Measurements from ENCODE around the gene NRM.
"Not testable (repeated sequence)": the region's sequence is repeated elsewhere in the genome, so short reads cannot be mapped to it uniquely, and the experiment has no call there.

The NRM gene, protein sequence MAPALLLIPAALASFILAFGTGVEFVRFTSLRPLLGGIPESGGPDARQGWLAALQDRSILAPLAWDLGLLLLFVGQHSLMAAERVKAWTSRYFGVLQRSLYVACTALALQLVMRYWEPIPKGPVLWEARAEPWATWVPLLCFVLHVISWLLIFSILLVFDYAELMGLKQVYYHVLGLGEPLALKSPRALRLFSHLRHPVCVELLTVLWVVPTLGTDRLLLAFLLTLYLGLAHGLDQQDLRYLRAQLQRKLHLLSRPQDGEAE
- 0.77 to 3.1 (median 3.0) reads per million in 3 experiments for total RNA-seq

DNA sequence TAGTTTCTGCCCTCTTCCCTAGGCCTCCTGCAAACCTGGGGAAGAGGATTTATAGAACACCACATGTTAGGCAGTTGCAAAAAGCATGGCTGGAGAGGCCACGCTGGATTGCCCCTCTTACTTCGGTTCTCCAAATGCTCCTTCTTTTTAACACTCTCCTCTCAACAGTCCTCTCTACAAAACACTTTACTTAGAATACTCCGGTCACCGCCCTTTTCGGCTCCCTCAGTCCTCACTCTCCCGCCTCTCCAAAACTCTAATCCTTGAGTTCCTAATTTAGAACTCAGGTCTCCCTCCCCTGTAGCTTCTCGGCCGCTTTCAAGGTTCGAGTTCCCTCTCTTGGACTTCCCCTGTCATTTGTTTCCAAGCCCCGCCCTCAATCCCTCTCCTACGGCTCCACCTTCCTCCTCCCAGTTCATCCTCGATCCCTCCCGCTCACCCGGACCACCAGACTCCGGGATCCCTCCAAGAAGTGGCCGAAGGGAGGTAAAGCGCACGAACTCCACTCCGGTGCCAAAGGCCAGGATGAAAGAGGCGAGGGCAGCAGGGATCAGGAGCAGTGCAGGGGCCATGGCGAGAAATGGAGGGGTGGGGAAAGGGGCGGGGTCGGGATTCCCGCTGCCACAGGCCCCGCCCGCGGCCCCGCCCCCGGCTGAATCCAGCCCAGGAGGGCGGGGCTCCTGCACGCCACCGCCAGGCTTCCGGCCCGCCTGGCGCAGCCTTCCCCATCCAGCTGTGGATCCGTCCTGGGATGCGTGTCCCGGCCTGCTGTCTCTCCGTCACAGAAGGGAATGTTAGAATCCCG, at the start of gene NRM:
Gene NRM, minus strand, starts transcription at position 582 of the 805 bp plus-strand sequence. Its CDS starts 10 bp downstream, at position 572.
- peak; percentile 52 for DNase-seq

DNA sequence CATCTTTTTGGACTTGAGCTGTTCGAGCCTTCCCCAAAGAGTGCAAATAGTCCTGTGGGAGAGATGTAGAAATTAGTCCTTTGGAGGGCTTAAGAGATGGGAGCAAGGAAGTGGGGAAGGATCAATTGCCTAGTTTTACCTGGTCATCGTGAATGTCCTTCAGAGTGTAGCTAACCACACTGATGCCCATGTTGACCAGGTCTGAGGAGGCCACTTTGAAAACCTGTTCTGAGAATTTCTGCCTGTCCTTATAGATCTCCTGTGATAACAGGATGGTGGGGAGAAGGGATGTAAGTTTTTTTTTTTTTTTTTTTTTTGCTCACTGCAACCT, 49.7 kb upstream of the NRM start:
- DNase-seq, result no peak

DNA sequence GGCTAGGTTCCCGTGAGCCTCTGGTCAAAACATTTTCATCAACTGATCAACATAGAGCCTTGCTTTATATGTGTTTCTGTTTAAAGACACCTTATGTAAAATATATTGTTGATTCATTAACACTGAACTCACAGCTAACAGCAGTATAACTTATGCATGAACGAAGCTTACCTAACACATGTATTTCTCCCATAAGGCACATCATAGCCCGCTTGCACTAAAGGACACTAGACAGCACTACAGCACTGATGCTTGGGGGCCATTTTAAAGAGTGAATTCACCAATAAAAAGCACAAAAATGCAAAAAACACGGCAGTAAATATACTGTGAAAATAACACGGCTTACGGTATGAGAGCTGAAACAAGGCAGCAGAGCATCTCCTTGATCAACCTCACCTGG, 47.7 kb upstream of the NRM start:
- no peak for DNase-seq

DNA sequence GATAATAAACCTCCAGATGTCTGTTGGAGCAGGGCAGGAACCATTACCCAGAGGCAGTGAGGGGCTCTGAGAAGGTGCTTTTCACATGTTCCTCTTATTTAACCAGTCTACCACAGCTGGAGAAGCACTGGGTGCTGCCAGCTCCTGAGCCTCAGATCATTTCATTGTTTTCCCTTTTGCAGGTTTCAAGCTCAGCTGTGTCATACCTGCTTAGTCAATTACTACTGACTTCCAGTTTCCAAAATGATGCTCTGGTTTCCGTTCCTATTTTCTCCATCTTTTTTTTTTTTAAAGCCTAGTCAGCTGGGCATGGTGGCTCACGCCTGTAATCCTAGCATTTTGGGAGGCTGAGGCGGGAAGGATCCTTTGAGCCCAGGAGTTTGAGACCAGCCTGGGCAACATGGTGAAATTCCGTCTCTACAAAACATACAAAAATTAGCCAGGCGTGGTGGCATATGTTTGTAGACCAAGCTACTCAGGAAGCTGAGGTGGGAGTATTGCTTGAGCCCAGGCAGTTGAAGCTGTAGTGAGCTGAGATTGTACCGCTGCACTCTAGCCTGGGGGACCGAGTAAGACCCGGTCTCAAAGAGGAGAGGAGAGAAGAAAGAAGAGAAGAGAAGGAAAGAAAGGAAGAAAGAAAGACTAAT, 45.0 kb upstream of the NRM start:
- no peak for DNase-seq

DNA sequence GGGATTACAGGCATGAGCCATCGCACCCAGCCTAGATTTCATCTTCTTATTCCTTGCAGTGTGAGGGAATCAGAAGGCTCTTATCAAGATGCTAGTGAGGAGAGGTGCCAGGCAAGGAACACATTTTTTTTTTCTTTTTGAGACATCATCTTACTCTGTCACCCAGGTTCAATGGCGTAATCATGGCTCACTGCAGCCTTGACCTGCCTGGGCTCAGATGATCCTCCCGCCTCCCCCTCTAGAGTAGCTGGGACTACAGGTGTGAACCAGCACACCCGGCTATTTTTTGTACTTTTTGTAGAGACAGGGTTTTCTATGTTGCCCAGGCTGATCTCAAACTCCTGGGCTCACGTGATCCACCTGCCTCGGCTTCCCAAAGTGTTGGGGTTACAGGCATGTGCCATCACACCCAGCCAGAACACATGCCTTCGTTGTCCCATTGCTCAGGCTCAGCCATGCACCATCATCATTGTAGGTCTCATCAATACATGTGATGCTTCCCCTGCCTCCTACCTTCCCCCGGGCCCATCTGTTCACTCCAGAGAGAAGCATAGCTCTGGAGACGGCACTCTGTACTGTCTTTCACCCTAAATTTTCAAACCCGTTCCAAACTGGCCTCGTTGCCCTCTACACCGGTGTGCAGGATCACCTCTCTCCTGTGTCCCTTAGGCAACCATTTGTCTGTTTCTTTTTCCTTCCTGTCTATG, 41.6 kb upstream of the NRM start:
- DNase-seq, result no peak

DNA sequence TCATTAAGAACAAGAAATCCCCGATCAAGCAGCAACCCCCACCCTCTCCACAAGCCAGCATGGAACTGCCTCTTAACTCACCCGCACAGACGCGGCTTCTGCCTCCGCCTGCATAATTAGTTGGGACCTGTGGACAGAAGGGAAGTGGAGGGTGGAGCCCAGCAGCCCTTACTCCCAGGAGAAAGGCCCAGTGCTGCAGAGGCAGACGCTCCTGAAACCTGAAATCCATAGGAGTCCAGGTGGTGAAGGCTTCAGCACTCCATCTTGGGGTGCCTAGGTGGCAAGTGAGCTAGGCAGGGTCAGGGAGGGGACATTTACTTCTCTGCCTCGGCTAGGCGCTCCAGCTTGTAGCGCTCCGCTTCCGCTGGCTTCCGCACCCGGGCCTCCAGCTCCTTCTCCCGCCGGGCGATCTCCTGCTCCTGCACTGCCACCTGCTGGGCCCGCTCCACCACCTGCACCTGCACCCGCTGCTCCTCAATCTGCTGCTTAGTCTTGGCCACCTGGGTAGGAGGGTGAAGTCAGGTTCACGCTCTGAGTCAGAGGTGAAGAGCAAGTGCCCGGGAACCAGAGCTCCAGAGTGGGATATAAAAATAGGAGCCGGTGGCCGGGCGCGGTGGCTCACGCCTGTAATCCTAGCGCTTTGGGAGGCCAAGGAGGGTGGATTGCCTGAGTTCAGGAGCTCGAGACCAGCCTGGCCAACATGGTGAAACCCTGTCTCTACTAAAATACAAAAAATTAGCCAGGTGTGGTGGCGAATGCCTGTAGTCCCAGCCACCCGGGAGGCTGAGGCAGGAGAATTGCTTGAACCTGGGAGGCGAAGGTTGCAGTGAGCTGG, 40.0 kb upstream of the NRM start:
- DNase-seq, result peak; percentile 80

DNA sequence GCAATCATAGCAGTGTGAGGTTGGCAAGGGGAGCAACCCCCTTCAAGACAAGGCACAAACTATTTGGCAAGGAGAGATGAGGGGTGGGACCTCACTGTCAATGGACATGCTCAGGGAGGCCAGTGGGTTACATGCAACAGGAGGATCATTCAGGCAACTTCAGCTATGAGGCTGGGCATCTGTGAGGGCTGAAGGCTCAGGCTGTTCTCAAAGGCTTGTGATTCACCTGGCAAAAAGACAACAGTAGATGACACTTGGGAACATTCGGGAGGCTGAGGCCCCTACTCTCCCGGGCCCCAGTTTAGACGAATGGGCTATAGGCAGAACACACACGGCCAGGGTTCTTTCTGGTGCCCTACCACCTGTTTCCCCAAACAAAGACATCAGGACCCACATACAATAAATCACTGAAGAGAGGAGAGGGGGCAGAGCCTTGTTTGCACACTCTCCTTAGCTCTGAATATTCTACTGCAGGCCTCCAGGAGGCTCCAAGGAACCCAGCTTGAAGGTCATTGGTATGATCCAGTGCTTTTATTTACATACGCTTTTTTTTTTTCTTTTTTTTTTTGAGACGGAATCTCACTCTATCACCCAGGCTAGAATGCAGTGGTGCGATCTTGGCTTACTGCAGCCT, 37.3 kb upstream of the NRM start:
- DNase-seq, result no peak

DNA sequence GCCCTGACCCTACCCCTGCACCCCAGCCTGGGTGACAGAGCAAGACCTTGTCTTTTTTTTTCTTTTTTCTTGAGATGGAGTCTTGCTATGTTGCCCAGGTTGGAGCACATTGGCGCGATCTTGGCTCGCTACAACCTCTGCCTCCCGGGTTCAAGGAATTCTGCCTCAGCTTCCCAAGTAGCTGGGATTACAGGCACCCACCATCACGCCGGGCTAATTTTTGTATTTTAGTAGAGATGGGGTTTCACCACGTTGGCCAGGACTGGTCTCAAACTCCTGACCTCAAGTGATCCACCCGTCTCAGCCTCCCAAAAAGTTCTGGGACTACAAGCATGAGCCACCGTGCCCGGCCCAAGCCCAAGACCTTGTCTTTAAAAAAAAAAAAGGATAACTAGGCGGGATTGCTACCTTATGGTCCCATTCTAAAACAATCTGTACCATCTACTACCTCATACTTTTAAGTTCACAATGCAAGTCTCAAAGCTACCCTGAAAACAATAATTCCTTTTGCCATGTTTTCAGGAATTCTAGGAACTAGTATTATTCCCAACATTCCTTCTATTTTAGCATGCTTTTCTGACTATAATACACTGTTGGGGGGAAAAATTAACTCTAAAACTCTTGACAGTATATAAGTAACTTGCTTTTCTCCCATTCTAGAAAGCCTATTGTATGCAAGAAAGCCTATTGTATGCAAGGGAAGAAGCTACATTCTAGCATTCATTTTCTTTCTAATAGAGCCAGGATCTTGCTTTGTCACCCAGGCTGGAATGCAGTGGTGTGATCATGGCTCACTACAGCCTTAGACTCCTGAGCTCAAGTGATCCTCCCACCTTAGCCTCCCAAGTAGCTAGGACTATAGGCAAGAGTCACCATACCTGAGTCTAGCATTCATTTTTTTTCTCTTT, 36.0 kb upstream of the NRM start:
- no peak for DNase-seq

DNA sequence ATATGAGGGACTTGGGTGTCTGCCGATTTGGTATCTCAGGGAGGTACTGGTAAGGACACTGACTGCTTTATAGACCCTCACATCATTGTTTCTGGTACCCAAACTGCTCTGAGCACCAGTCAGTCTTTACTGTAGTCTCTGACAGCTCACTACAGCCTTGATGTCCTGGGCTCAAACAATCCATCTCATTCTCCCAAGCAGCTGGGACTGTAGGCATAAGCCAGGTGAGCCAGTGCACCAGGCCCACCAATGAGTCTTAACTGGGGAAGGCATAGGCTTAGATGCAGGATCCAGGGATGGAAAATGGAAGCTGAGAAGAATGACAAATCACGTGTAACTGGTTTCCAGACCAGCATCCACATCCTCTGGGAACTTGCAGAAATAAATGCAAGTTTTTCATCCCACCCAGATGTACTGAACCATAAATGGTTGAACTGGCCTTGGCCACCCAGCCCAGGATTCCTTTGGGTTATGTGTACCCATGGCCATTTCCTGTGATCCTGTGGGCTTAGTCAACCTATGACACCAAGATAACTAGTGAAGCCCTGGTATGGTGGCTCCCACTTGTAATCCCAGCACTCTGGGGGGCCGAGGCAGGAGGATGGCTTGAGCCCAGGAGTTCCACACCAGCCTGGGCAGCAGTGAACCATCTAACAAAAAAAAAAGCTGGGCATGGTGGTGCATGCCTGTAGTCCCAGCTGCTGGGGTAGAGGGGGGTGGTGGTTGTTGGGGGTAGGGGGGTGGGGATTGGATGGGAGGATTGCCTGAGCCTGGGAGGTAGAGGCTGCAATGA, 35.1 kb upstream of the NRM start:
- DNase-seq, result no peak

DNA sequence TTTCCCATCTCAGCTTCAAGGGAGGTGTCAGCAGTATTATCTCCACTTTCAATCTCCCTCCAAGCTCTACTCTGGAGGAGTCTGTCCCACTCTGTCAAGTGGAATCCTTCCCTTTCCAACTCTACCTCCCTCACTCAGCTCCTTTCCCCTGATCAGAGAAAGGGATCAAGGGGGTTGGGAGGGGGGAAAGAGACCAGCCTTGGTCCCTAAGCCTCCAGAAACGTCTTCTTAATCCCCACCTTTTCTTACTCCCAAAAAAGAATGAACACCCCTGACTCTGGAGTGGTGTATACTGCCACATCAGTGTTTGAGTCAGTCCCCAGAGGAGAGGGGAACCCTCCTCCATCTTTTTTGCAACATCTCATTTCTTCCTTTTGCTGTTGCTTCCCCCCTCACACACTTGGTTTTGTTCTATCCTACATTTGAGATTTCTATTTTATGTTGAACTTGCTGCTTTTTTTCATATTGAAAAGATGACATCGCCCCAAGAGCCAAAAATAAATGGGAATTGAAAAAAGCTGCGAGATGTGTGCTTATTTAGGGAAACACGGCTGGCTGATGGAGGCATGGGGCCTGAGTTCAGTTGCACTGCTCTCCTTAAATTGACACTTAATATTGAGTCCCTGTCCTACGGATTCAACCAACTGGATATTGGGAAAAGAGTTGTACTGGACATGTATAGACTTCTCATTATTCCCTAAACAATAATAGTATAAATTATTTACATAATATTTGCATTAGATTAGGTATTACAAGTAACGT, 34.3 kb upstream of the NRM start:
- no peak for DNase-seq

DNA sequence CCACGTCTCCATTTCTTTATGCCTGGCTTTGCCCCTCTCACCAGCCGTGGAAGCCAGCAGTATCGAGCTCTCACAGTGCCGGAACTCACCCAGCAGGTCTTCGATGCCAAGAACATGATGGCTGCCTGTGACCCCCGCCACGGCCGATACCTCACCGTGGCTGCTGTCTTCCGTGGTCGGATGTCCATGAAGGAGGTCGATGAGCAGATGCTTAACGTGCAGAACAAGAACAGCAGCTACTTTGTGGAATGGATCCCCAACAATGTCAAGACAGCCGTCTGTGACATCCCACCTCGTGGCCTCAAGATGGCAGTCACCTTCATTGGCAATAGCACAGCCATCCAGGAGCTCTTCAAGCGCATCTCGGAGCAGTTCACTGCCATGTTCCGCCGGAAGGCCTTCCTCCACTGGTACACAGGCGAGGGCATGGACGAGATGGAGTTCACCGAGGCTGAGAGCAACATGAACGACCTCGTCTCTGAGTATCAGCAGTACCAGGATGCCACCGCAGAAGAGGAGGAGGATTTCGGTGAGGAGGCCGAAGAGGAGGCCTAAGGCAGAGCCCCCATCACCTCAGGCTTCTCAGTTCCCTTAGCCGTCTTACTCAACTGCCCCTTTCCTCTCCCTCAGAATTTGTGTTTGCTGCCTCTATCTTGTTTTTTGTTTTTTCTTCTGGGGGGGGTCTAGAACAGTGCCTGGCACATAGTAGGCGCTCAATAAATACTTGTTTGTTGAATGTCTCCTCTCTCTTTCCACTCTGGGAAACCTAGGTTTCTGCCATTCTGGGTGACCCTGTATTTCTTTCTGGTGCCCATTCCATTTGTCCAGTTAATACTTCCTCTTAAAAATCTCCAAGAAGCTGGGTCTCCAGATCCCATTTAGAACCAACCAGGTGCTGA, 33.3 kb upstream of the NRM start:
- not testable (repeated sequence) for DNase-seq

DNA sequence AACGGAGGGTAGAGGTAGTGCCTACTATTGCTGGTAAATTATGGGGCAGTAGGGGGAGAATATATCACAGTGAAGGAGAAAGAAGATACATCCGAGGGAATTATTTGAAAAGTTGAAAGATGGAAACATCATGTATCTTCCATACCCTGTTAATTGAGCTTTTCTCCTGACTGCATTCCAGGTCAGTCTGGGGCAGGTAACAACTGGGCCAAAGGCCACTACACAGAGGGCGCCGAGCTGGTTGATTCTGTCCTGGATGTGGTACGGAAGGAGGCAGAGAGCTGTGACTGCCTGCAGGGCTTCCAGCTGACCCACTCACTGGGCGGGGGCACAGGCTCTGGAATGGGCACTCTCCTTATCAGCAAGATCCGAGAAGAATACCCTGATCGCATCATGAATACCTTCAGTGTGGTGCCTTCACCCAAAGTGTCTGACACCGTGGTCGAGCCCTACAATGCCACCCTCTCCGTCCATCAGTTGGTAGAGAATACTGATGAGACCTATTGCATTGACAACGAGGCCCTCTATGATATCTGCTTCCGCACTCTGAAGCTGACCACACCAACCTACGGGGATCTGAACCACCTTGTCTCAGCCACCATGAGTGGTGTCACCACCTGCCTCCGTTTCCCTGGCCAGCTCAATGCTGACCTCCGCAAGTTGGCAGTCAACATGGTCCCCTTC, 32.5 kb upstream of the NRM start:
- DNase-seq, result not testable (repeated sequence)

DNA sequence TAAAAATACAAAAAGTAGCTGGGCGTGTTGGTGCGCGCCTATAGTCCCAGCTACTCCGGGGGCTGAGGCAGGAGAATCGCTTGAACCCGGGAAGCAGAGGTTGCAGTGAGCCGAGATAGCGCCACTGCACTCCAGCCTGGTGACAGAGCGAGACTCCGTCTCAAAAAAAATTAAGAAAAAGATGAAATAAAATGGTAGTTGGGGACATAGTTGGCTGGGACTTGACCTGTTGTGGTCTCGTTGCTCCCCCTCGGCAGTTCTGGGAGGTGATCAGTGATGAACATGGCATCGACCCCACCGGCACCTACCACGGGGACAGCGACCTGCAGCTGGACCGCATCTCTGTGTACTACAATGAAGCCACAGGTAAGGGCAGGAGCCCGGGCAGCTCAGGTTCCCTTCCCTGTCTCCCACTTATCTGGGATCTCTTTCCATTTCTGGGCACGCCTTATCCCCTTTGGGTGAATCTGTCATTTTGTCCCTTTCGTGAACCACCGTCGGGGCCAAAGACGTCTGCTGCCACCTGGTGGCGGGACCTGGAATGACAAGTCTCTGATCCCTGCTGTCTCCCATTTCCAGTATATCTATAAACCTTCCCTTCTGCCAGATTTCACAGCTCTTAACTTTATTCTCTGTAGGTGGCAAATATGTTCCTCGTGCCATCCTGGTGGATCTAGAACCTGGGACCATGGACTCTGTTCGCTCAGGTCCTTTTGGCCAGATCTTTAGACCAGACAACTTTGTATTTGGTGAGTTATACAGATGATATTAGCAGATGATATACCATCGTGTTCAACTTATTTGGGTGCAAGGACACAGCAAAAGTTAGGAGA, 31.7 kb upstream of the NRM start:
- DNase-seq, result peak; percentile 79

DNA sequence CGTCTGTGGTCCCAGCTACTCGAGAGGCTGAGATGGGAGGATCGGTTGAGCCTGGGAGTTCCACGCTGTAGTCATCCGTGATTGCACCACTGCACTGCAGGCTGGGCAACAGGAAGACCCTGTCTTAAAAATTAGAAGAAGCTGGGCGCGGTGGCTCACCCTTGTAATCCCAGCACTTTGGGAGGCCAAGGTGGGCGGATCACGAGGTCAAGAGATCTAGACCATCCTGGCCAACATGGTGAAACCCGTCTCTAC, 31.2 kb upstream of the NRM start:
- DNase-seq, result not testable (repeated sequence)

DNA sequence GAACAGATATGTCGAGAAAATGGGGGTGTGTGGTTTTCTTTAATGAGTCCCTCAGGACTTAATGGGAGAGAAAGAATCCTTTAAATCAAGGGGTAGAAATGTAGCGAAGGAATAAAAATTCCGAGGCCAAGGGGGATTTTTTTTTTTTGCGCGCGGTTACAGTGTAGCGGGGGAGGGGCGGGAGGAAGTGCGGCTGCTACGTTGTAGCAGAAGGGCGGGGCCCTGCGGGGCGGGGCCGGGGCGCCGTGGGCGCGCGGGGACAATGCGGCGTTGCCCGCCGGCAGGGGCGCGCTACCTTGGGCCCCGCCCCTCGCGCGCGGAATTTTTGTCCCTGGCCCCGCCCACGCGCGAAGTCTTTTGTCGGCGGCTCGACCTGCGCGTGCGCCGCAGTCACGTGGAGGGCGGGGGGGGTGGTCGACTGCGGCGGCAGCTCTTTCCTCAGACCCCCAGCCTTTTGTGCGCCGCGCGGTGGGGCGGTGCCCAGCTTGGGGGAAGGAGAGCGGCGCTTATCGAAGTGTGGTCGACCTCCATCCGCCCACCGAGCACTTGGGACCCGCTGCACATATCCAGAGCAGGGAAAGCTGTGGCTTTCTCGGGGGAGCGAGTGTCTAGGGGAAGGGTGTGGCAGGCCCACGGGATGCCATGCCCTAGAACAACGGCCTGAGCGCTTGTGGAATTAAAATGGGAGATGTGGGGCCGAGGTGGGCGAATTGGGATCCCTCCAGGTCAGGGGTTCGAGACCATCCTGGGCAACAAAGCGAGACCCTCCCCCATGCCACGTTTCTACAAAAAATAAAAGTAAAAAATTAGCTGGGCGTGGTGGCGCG, 30.6 kb upstream of the NRM start:
- DNase-seq, result peak; percentile 94

DNA sequence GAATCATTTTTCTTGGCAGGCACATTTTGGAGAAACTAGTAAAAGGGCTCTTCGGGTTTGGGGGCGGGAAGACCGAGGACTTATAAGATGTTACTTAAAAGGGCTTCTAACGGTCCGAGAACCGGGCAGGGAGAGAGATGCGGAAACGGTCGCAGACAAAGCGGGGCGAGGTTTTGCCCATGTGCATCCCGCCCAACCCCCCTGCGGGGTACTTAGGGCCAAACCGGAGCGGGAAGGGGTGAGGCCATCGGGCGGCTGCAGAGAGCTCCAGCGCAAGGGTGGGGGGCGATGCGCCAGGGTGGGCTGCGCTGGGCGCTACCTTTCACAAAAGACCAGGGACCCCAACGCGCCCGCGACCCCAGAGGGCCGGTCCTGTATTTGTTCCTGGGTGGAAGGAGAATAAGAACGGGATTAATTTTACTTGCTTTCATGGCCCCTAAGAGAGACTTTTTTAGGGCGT, 30.0 kb upstream of the NRM start:
- DNase-seq, result peak; percentile 41
